H9 (cell line): ENCODE results near the gene CTR9. TPM values are rescaled to one million over a fixed set of nuclear protein-coding genes. Genes with fewer than 3 reads are reported as not detected.
A peak's percentile ranks its signal among the peaks of the same experiment; 100 is the strongest.

Source experiments
- DNase-seq: peaks from one replicate; pipeline ENCODE4 v3.0.0-alpha.2; 2017
- H2AFZ ChIP-seq: one replicate; pipeline ENCODE4 v1.6.1; 2013; ENCODE audit warnings: mild to moderate bottlenecking, low read length, control low read depth, moderate library complexity
- H2AK5ac ChIP-seq: 2 replicates; pipeline ENCODE4 v1.6.1; 2013; ENCODE audit warnings: low read length, control low read depth, mixed read lengths; ENCODE audit not compliant: insufficient read length
- H2BK120ac ChIP-seq: one replicate; pipeline ENCODE4 v1.6.1; 2013; ENCODE audit warnings: low read depth, mild to moderate bottlenecking, low read length, control low read depth, inconsistent platforms; ENCODE audit not compliant: poor library complexity, severe bottlenecking
- H2BK12ac ChIP-seq: 2 replicates; pipeline ENCODE4 v1.6.1; 2013; ENCODE audit warnings: low read length, control low read depth, mixed read lengths, low read depth; ENCODE audit not compliant: insufficient read length
- H2BK15ac ChIP-seq: 2 replicates; pipeline ENCODE4 v1.6.1; 2013; ENCODE audit warnings: low read depth, low read length, control low read depth
- H2BK20ac ChIP-seq: one replicate; pipeline ENCODE4 v1.6.1; 2013; ENCODE audit warnings: low read depth, mild to moderate bottlenecking, low read length, control low read depth, inconsistent platforms; ENCODE audit not compliant: poor library complexity, severe bottlenecking
- H2BK5ac ChIP-seq: 2 replicates; pipeline ENCODE4 v1.6.1; 2013; ENCODE audit warnings: low read length, control low read depth, mixed read lengths; ENCODE audit not compliant: insufficient read length
- H3K14ac ChIP-seq: 2 replicates; pipeline ENCODE4 v1.6.1; 2013; ENCODE audit warnings: low read length, control low read depth; ENCODE audit not compliant: insufficient read depth
- H3K18ac ChIP-seq: 2 replicates; pipeline ENCODE4 v1.6.1; 2013; ENCODE audit warnings: low read depth, mild to moderate bottlenecking, mixed read lengths, low read length, control low read depth; ENCODE audit not compliant: insufficient read length
- H3K23ac ChIP-seq: 2 replicates; pipeline ENCODE4 v1.6.1; 2013; ENCODE audit warnings: low read length, control low read depth, mixed read lengths, low read depth; ENCODE audit not compliant: insufficient read length
- H3K23me2 ChIP-seq: 2 replicates; pipeline ENCODE4 v1.6.1; 2013; ENCODE audit warnings: low read depth, mild to moderate bottlenecking, mixed read lengths, low read length, control low read depth; ENCODE audit not compliant: insufficient read length, poor library complexity, severe bottlenecking
- H3K27ac ChIP-seq: 2 replicates; pipeline ENCODE4 v1.5.1; 2013; ENCODE audit warnings: low read length, control low read depth, mixed read lengths, low read depth; ENCODE audit not compliant: insufficient read length
- H3K27me3 ChIP-seq: 2 replicates; pipeline ENCODE4 v1.6.1; 2013; ENCODE audit warnings: low read length, control low read depth, inconsistent platforms; ENCODE audit not compliant: insufficient read depth
- H3K4ac ChIP-seq: 2 replicates; pipeline ENCODE4 v1.6.1; 2013; ENCODE audit warnings: low read depth, mild to moderate bottlenecking, control low read depth, inconsistent platforms, low read length, moderate library complexity
- H3K4me1 ChIP-seq: 2 replicates; pipeline ENCODE4 v1.6.1; 2013; ENCODE audit warnings: low read length, control low read depth, inconsistent platforms; ENCODE audit not compliant: insufficient read depth
- H3K4me2 ChIP-seq: 2 replicates; pipeline ENCODE4 v1.6.1; 2013; ENCODE audit warnings: low read length, control low read depth, mixed read lengths; ENCODE audit not compliant: insufficient read length, insufficient read depth
- H3K56ac ChIP-seq: 2 replicates; pipeline ENCODE4 v1.6.1; 2013; ENCODE audit warnings: low read depth, mild to moderate bottlenecking, mixed read lengths, low read length, control low read depth; ENCODE audit not compliant: insufficient read length
- H3K79me1 ChIP-seq: 2 replicates; pipeline ENCODE4 v1.6.1; 2013; ENCODE audit warnings: low read depth, mild to moderate bottlenecking, moderate library complexity, low read length, control low read depth, inconsistent platforms; ENCODE audit not compliant: insufficient read depth, poor library complexity, severe bottlenecking
- H3K79me2 ChIP-seq: 2 replicates; pipeline ENCODE4 v1.6.1; 2013; ENCODE audit warnings: low read length, control low read depth, inconsistent platforms; ENCODE audit not compliant: insufficient read depth
- H3K9ac ChIP-seq: 2 replicates; pipeline ENCODE4 v1.6.1; 2013; ENCODE audit warnings: low read length, control low read depth, mixed read lengths; ENCODE audit not compliant: insufficient read length; ENCODE audit errors: extremely low read depth
- H3K9me3 ChIP-seq: one replicate; pipeline ENCODE4 v1.6.1; 2013; ENCODE audit warnings: low read depth, low read length, inconsistent platforms; ENCODE audit not compliant: control insufficient read depth
- H3T11ph ChIP-seq: one replicate; pipeline ENCODE4 v1.6.1; 2013; ENCODE audit warnings: mild to moderate bottlenecking, low read length, control low read depth, inconsistent platforms
- H4K20me1 ChIP-seq: one replicate; pipeline ENCODE4 v1.6.1; 2013; ENCODE audit not compliant: control insufficient read depth, insufficient read length, insufficient read depth
- H4K5ac ChIP-seq: 2 replicates; pipeline ENCODE4 v1.6.1; 2013; ENCODE audit warnings: low read depth, mild to moderate bottlenecking, mixed read lengths, low read length, control low read depth; ENCODE audit not compliant: insufficient read length
- H4K8ac ChIP-seq: replicated peaks from 2 replicates; pipeline ENCODE4 v1.6.1; 2013; ENCODE audit warnings: low read length, control low read depth, mixed read lengths, low read depth; ENCODE audit not compliant: insufficient read length
- H4K91ac ChIP-seq: 2 replicates; pipeline ENCODE4 v1.6.1; 2013; ENCODE audit warnings: low read depth, mild to moderate bottlenecking, moderate library complexity, mixed read lengths, low read length, control low read depth; ENCODE audit not compliant: insufficient read length
- H3K27ac Mint-ChIP-seq, 3 experiments: 2 replicates in 2 of 3; 3 replicates in 1 of 3; pipeline ENCODE4 v1.8.0; 2020 to 2021; ENCODE audit warnings: mixed read lengths in 3 of 3, mild to moderate bottlenecking in 1 of 3, moderate library complexity in 1 of 3
- H3K27me3 Mint-ChIP-seq: 2 replicates; pipeline ENCODE4 v1.8.0; 2021; ENCODE audit warnings: low read depth, mild to moderate bottlenecking, moderate library complexity, mixed read lengths
- H3K36me3 Mint-ChIP-seq, 3 experiments: 2 replicates in 2 of 3; 3 replicates in 1 of 3; pipeline ENCODE4 v1.8.0; 2020 to 2021; ENCODE audit warnings: low read depth in 3 of 3, mixed read lengths in 3 of 3; ENCODE audit not compliant: insufficient read depth in 1 of 3
- H3K4me1 Mint-ChIP-seq, 2 experiments: 2 replicates each; pipeline ENCODE4 v1.8.0; 2020; ENCODE audit warnings: mixed read lengths in 2 of 2
- H3K4me3 Mint-ChIP-seq, 2 experiments: 2 replicates in 1 of 2; 3 replicates in 1 of 2; pipeline ENCODE4 v1.8.0; 2020 to 2021; ENCODE audit warnings: mild to moderate bottlenecking in 2 of 2, mixed read lengths in 2 of 2, moderate library complexity in 1 of 2
- H3K9me3 Mint-ChIP-seq, 2 experiments: 2 replicates in 1 of 2; 3 replicates in 1 of 2; pipeline ENCODE4 v1.8.0; 2020; ENCODE audit warnings: mild to moderate bottlenecking in 2 of 2, mixed read lengths in 2 of 2, moderate library complexity in 1 of 2
- CTCF ChIP-seq: fragments of 200-600 bp; sonication (generic); conservative IDR thresholded peaks from 3 replicates; pipeline ENCODE4 v1.8.0; 2021; ENCODE audit warnings: antibody characterized with exemption, mild to moderate bottlenecking
- WGBS: extraction: QIAGEN DNeasy Blood & Tissue Kit; methylation state at CpG from one replicate; pipeline ENCODE4 v1.1.7; 2013; ENCODE audit warnings: missing lambda C conversion rate, low lambda C conversion rate, mixed read lengths; ENCODE audit not compliant: insufficient read length; ENCODE audit errors: extremely low coverage; 5-methylcytosine and 5-hydroxymethylcytosine counted together
- total RNA-seq: library from RNA; stranded (reverse); gene quantifications from 2 replicates; pipeline ENCODE4 v1.2.1, GENCODE V29; 2021

CTR9 gene
- total RNA-seq, 1 experiment from 2014 or later: 37.5 TPM

- Mint-ChIP-seq H3K4me1 (peaks cover 19 to 30% of the 10 kb centered on the region in 2 experiments), H3K27me3 (no peaks in the 10 kb centered on the region), H3K4me3 (peak overlapping the region; percentile 94 to 97), H3K9me3 (peaks cover 0 to 4% of the 10 kb centered on the region in 2 experiments; a peak in 2 of 5 replicates), H3K27ac (peak overlapping the region; percentile 99 to 100 (median 99)), H3K36me3 (peaks cover 30 to 39% (median 37%) of the 10 kb centered on the region in 3 experiments)
- H2BK120ac ChIP-seq: no peak overlapping the region
- H3K23ac ChIP-seq: no peak overlapping the region
- no peaks in the 10 kb centered on the region for H3K27me3 ChIP-seq
- no peak overlapping the region for H2AK5ac ChIP-seq
- H4K8ac ChIP-seq: no peak overlapping the region
- no peaks in the 10 kb centered on the region for H3K79me1 ChIP-seq
- H3K27ac ChIP-seq: peak overlapping the region; percentile 34
- no CpG with 5 or more reads among the region's 29 CpGs for WGBS
- no peak overlapping the region for H2BK15ac ChIP-seq
- H3K4me1 ChIP-seq: no peaks in the 10 kb centered on the region
- H3K9me3 ChIP-seq: no peaks in the 10 kb centered on the region
- H3K9ac ChIP-seq: peak overlapping the region; percentile 70
- H2AFZ ChIP-seq: no peak overlapping the region
- no peak overlapping the region for H3K4ac ChIP-seq
- H3K79me2 ChIP-seq: peaks cover 14% of the 10 kb centered on the region; the same call in 1 of the 2 replicates
- H2BK5ac ChIP-seq: no peak overlapping the region
- no peaks in the 10 kb centered on the region for H3K23me2 ChIP-seq
- H3T11ph ChIP-seq: no peak overlapping the region
- H3K14ac ChIP-seq: peak overlapping the region; percentile 91
- H2BK12ac ChIP-seq: no peak overlapping the region
- peak overlapping the region; percentile 95 for H3K18ac ChIP-seq
- H4K91ac ChIP-seq: no peak overlapping the region
- peak; percentile 69 for DNase-seq
- H2BK20ac ChIP-seq: no peak overlapping the region
- no peak for TF ChIP-seq CTCF
- no peak overlapping the region for H4K5ac ChIP-seq
- H4K20me1 ChIP-seq: no peaks in the 10 kb centered on the region
- no peak overlapping the region for H3K56ac ChIP-seq
- peak overlapping the region; percentile 37 for H3K4me2 ChIP-seq
Measured at GRCh38 chr11:10809373-10810160, 58.5 kb downstream of the CTR9 start.
